IMR-90 (cell line): Measurements from ENCODE around the gene ATRNL1. TPM values are rescaled to one million over a fixed set of nuclear protein-coding genes. Genes with fewer than 3 reads are reported as not detected.

ENCODE experiments used
- ATAC-seq: fragments of 200-7000 bp; cut with Tn5 transposase; 2 replicates; pipeline ENCODE4 v1.9.1; 2020; ENCODE audit warnings: low read depth, mild to moderate bottlenecking, moderate library complexity
- BruUV-seq: library from RNA; stranded (reverse); fragments of 400-500 nt; replicated peaks from 2 replicates; lab custom pipeline; 2021; lab: Mats Ljungman, UMichigan
- CTCF ChIA-PET: fragments of 300-600 bp; formaldehyde crosslinking; extraction: SDS; loops from one replicate; lab custom pipeline; 2021; ENCODE audit warnings: antibody characterized with exemption; lab: Yijun Ruan, JAX
- POLR2A ChIA-PET: fragments of 300-600 bp; sonication (Branson Sonifier 250); formaldehyde crosslinking; loops from one replicate; lab custom pipeline; 2022; ENCODE audit warnings: antibody characterized with exemption; ENCODE audit not compliant: unreplicated experiment; lab: Charles Lee
- DNase-seq: peaks from one replicate; pipeline ENCODE4 v3.0.0; 2013
- H2AFZ ChIP-seq: replicated peaks from 2 replicates; pipeline ENCODE3; 2013; ENCODE audit warnings: low read length, mild to moderate bottlenecking; ENCODE audit not compliant: poor library complexity
- H2AK5ac ChIP-seq: 2 replicates; pipeline ENCODE4 v1.6.1; 2013; ENCODE audit warnings: low read depth, low read length, inconsistent platforms
- H2AK9ac ChIP-seq: replicated peaks from 2 replicates; pipeline ENCODE3; 2013; ENCODE audit warnings: mild to moderate bottlenecking, low read depth, low read length, moderate library complexity; ENCODE audit not compliant: poor library complexity
- H2BK120ac ChIP-seq: 2 replicates; pipeline ENCODE4 v1.6.1; 2013; ENCODE audit warnings: low read depth, low read length, inconsistent platforms
- H2BK15ac ChIP-seq: 3 replicates; pipeline ENCODE4 v1.6.1; 2013; ENCODE audit warnings: low read depth, low read length, inconsistent platforms
- H2BK20ac ChIP-seq: 2 replicates; pipeline ENCODE4 v1.6.1; 2013; ENCODE audit warnings: low read depth, mild to moderate bottlenecking, inconsistent platforms, low read length, moderate library complexity
- H2BK5ac ChIP-seq: 2 replicates; pipeline ENCODE4 v1.6.1; 2013; ENCODE audit warnings: mild to moderate bottlenecking, low read depth, low read length, inconsistent platforms; ENCODE audit not compliant: poor library complexity, severe bottlenecking
- H3K14ac ChIP-seq: replicated peaks from 2 replicates; pipeline ENCODE4 v1.6.1; 2013; ENCODE audit warnings: low read depth, low read length, inconsistent platforms
- H3K18ac ChIP-seq: 2 replicates; pipeline ENCODE4 v1.6.1; 2013; ENCODE audit warnings: low read depth, low read length, control low read depth
- H3K23ac ChIP-seq: 2 replicates; pipeline ENCODE4 v1.6.1; 2013; ENCODE audit warnings: low read depth, low read length, inconsistent platforms
- H3K27ac ChIP-seq: 2 replicates; pipeline ENCODE4 v1.5.1; 2013; ENCODE audit warnings: mild to moderate bottlenecking, control low read depth, low read length; ENCODE audit not compliant: insufficient read depth
- H3K27me3 ChIP-seq: 2 replicates; pipeline ENCODE4 v1.6.1; 2013; ENCODE audit warnings: low read length; ENCODE audit not compliant: control insufficient read depth, insufficient read depth
- H3K36me3 ChIP-seq: 2 replicates; pipeline ENCODE4 v1.6.1; 2013; ENCODE audit warnings: low read length, mixed read lengths; ENCODE audit not compliant: control insufficient read depth, insufficient read depth
- H3K4ac ChIP-seq: 2 replicates; pipeline ENCODE4 v1.6.1; 2013; ENCODE audit warnings: low read depth, low read length, inconsistent platforms
- H3K4me1 ChIP-seq: 2 replicates; pipeline ENCODE4 v1.6.1; 2013; ENCODE audit warnings: low read length, mixed read lengths; ENCODE audit not compliant: control insufficient read depth, insufficient read depth
- H3K4me2 ChIP-seq: 2 replicates; pipeline ENCODE4 v1.6.1; 2013; ENCODE audit warnings: low read depth, mild to moderate bottlenecking, control low read depth, low read length, moderate library complexity
- H3K4me3 ChIP-seq: 2 replicates; pipeline ENCODE4 v1.5.1; 2013; ENCODE audit warnings: low read depth, mild to moderate bottlenecking, control low read depth, low read length, moderate library complexity; ENCODE audit not compliant: insufficient read depth
- H3K56ac ChIP-seq: 2 replicates; pipeline ENCODE4 v1.6.1; 2013; ENCODE audit warnings: low read length, inconsistent platforms; ENCODE audit not compliant: insufficient read depth; ENCODE audit errors: extremely low read depth
- H3K79me1 ChIP-seq, 2 experiments: 2 replicates each; pipeline ENCODE4 v1.6.1; 2013; ENCODE audit warnings: low read length in 2 of 2, inconsistent platforms in 1 of 2, low read depth in 1 of 2
- H3K9ac ChIP-seq: 2 replicates; pipeline ENCODE4 v1.6.1; 2013; ENCODE audit warnings: low read depth, low read length, control low read depth
- H3K9me1 ChIP-seq: 2 replicates; pipeline ENCODE4 v1.6.1; 2013; ENCODE audit warnings: low read length, inconsistent platforms; ENCODE audit not compliant: insufficient read depth
- H3K9me3 ChIP-seq: 2 replicates; pipeline ENCODE4 v1.6.1; 2013; ENCODE audit warnings: low read length; ENCODE audit not compliant: control insufficient read depth, insufficient read depth
- H4K20me1 ChIP-seq: 2 replicates; pipeline ENCODE4 v1.6.1; 2013; ENCODE audit warnings: low read length, inconsistent platforms; ENCODE audit not compliant: insufficient read depth
- H4K5ac ChIP-seq: 2 replicates; pipeline ENCODE4 v1.6.1; 2013; ENCODE audit warnings: mild to moderate bottlenecking, low read depth, low read length, control low read depth
- H4K8ac ChIP-seq, 2 experiments: 2 replicates each; pipeline ENCODE4 v1.6.1; 2013; ENCODE audit warnings: low read depth in 2 of 2, low read length in 2 of 2, control low read depth in 1 of 2, inconsistent platforms in 1 of 2
- H4K91ac ChIP-seq: 2 replicates; pipeline ENCODE4 v1.6.1; 2013; ENCODE audit warnings: low read depth, low read length, inconsistent platforms; ENCODE audit not compliant: insufficient read depth
- FOS ChIP-seq: fragments of 150-350 bp; IDR thresholded peaks from 2 replicates; pipeline ENCODE4 v1.6.1; 2016; ENCODE audit warnings: low read depth, low read length
- MAZ ChIP-seq: IDR thresholded peaks from 2 replicates; pipeline ENCODE4 v1.6.1; 2012; ENCODE audit warnings: low read depth, mild to moderate bottlenecking, low read length, improper control_type of control experiment, moderate library complexity, borderline replicate concordance
- RCOR1 ChIP-seq: IDR thresholded peaks from 2 replicates; pipeline ENCODE4 v1.6.1; 2012; ENCODE audit warnings: mild to moderate bottlenecking, low read length, improper control_type of control experiment; ENCODE audit not compliant: insufficient replicate concordance
- WGBS, 2 experiments: methylation state at CpG; one replicate each; pipeline versions ENCODE4 v1.1.5 to v1.1.7; 2013; ENCODE audit warnings: missing lambda C conversion rate in 2 of 2; ENCODE audit not compliant: insufficient read length in 1 of 2; ENCODE audit errors: extremely low coverage in 2 of 2; 5-methylcytosine and 5-hydroxymethylcytosine counted together
- dilution Hi-C: fragments of 300-500 bp; cut with HindIII; formaldehyde crosslinking; loops from one replicate; pipeline ENCODE4 v1.14.3; 2018; ENCODE audit warnings: low sequenced_read_pairs; ENCODE audit not compliant: unreplicated experiment
- in situ Hi-C: fragments of 300-500 bp; cut with MboI; formaldehyde crosslinking; loops from 3 replicates; pipeline ENCODE4 v1.14.3; 2019; ENCODE audit warnings: low sequenced_read_pairs, inconsistent platforms, mixed read lengths
- intact Hi-C: fragments of 100-400 bp; cut with micrococcal nuclease; formaldehyde crosslinking; loops from 2 replicates; pipeline ENCODE4 v1.10.0; 2022
- polyA plus RNA-seq, 3 experiments: library from polyadenylated mRNA; depleted of rRNA; stranded (reverse); fragments of >200 nt; gene quantifications; 2 replicates each; pipeline ENCODE4 v1.2.3, GENCODE V29; 2012; ENCODE audit warnings: low replicate concordance in 1 of 3
- total RNA-seq: library from RNA; depleted of rRNA; stranded (reverse); fragments of >200 nt; gene quantifications from 2 replicates; pipeline ENCODE4 v1.2.3, GENCODE V29; 2012

The ATRNL1 gene
- total and polyA plus RNA-seq, 2 of the 4 experiments (the other 2 are of a cell fraction) = 0.18 to 0.19 TPM

GRCh38 chr10:115483294-115483693 lies 390.1 kb downstream of the ATRNL1 start:
- Histone ChIP-seq H2BK20ac (no peak overlapping the region), H3K27me3 (no peaks in the 10 kb centered on the region), H2AK9ac (no peak overlapping the region), H3K4me3 (no peak overlapping the region), H3K79me1 (no peaks in the 10 kb centered on the region), H3K14ac (no peak overlapping the region), H2BK15ac (no peak overlapping the region), H2AFZ (no peak overlapping the region), H3K56ac (no peak overlapping the region), H4K91ac (no peak overlapping the region), H2AK5ac (no peak overlapping the region), H2BK5ac (no peak overlapping the region), H3K4me1 (no peaks in the 10 kb centered on the region), H3K4ac (no peak overlapping the region), H4K20me1 (no peaks in the 10 kb centered on the region), H3K18ac (no peak overlapping the region), H3K27ac (no peak overlapping the region), H3K36me3 (no peaks in the 10 kb centered on the region), H3K9ac (no peak overlapping the region), H3K4me2 (no peak overlapping the region), H2BK120ac (no peak overlapping the region), H3K9me3 (no peaks in the 10 kb centered on the region), H4K8ac (no peak overlapping the region), H3K23ac (no peak overlapping the region), H3K9me1 (no peaks in the 10 kb centered on the region), H4K5ac (no peak overlapping the region)
- ATAC-seq (no peak), DNase-seq (no peak)
- dilution Hi-C loops = no loop called here
- CTCF ChIA-PET = no interaction called here
- no CpG with 5 or more reads among the region's 2 CpGs for WGBS, 2 experiments
- intact Hi-C loops = no loop called here
- POLR2A ChIA-PET = no interaction called here
- no TSS peak for BruUV-seq
- in situ Hi-C loops = no loop called here
- TF ChIP-seq FOS (no peak), RCOR1 (no peak), MAZ (no peak)
